Natural killer cell (primary cell): ENCODE data around the gene CCL14. TPM values are rescaled to one million over a fixed set of nuclear protein-coding genes. Genes with fewer than 3 reads are reported as not detected.

Experiments
- ATAC-seq, 3 donors: fragments of 150-1000 bp in 2 of 3; fragments of 200-7000 bp in 1 of 3; cut with Tn5 transposase; 1 replicate in 1 of 3; 2 replicates in 2 of 3; pipeline ENCODE4 v1.10.0; 2021; ENCODE audit warnings: mild to moderate bottlenecking in 2 of 3, moderate library complexity in 2 of 3
- DNase-seq, 2 donors: peaks; one replicate each; pipeline versions ENCODE4 v3.0.0 to v3.0.0-alpha.2; 2013 to 2021; ENCODE audit warnings: mixed read lengths in 1 of 2
- H3K27ac ChIP-seq: one replicate; pipeline ENCODE4 v1.5.1; 2013; ENCODE audit warnings: mild to moderate bottlenecking, low read length
- H3K27me3 ChIP-seq: one replicate; pipeline ENCODE4 v1.6.1; 2013; ENCODE audit warnings: low read length; ENCODE audit not compliant: control insufficient read depth, insufficient read depth
- H3K36me3 ChIP-seq: one replicate; pipeline ENCODE4 v1.6.1; 2013; ENCODE audit warnings: low read length; ENCODE audit not compliant: control insufficient read depth, insufficient read depth
- H3K4me1 ChIP-seq: one replicate; pipeline ENCODE4 v1.6.1; 2013; ENCODE audit warnings: low read length; ENCODE audit not compliant: control insufficient read depth, insufficient read depth
- H3K4me3 ChIP-seq: one replicate; pipeline ENCODE4 v1.5.1; 2013; ENCODE audit warnings: low read length
- H3K9me3 ChIP-seq: one replicate; pipeline ENCODE4 v1.6.1; 2013; ENCODE audit warnings: low read length; ENCODE audit not compliant: control insufficient read depth, insufficient read depth
- H3K27ac Mint-ChIP-seq, 2 donors: one replicate each; pipeline ENCODE4 v1.8.0; 2022; ENCODE audit warnings: mild to moderate bottlenecking in 2 of 2, mixed read lengths in 2 of 2, moderate library complexity in 1 of 2
- H3K27me3 Mint-ChIP-seq, 2 donors: one replicate each; pipeline ENCODE4 v1.8.0; 2022; ENCODE audit warnings: low read depth in 2 of 2, mixed read lengths in 2 of 2
- H3K36me3 Mint-ChIP-seq: one replicate; pipeline ENCODE4 v1.8.0; 2022; ENCODE audit warnings: mixed read lengths
- H3K4me1 Mint-ChIP-seq, 2 donors: one replicate each; pipeline ENCODE4 v1.8.0; 2022; ENCODE audit warnings: mixed read lengths in 2 of 2
- H3K4me3 Mint-ChIP-seq: one replicate; pipeline ENCODE4 v1.8.0; 2022; ENCODE audit warnings: mild to moderate bottlenecking, moderate library complexity, mixed read lengths
- H3K9me3 Mint-ChIP-seq, 2 donors: one replicate each; pipeline ENCODE4 v1.8.0; 2022; ENCODE audit warnings: mixed read lengths in 2 of 2
- CTCF ChIP-seq: fragments of 200-600 bp; IDR thresholded peaks from one replicate; pipeline ENCODE4 v1.8.0; 2022; ENCODE audit warnings: antibody characterized with exemption
- WGBS: methylation state at CpG from one replicate; pipeline ENCODE4 v1.1.7; 2013; ENCODE audit warnings: missing lambda C conversion rate; ENCODE audit not compliant: insufficient coverage; 5-methylcytosine and 5-hydroxymethylcytosine counted together
- intact Hi-C: fragments of 100-400 bp; cut with micrococcal nuclease; formaldehyde crosslinking; loops from one replicate; pipeline ENCODE4 v1.14.2; 2022
- total RNA-seq, 4 donors: library from RNA; stranded (reverse); fragments of 120-200 nt in 1 of 4; gene quantifications; one replicate each; pipeline versions ENCODE4 v1.2.3 to v1.2.4, GENCODE V29; 2013 to 2022

Gene CCL14
- total RNA-seq, 3 donors from 2014 or later (not counting 1 experiment from before 2014, with no cell fraction given) = not detected

DNA sequence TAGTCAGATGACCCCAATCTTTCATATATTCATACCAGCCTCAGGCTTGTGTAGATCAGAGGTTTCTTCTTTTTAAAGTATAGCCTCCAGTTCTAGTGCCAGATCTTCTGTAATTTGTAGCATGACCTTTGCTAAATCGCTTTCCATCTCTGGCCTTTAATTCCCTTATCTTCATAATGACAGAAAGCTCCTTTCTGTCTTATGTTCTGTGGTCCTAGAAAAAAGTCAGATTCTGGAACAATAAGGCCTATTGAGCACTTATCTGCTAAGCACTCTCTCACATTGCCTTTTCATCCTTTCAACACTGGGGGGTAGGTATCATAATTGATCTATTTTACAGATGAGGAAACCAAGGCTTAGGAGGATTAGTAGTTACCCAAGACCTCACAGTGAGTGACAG, 14.5 kb downstream of the CCL14 start:
- no peaks in the 10 kb centered on the region for H3K27me3 Mint-ChIP-seq
- Histone ChIP-seq H3K4me1 (peaks cover 13% of the 10 kb centered on the region), H3K4me3 (no peak overlapping the region), H3K27ac (no peak overlapping the region), H3K36me3 (no peaks in the 10 kb centered on the region), H3K27me3 (no peaks in the 10 kb centered on the region), H3K9me3 (no peaks in the 10 kb centered on the region)
- H3K36me3 Mint-ChIP-seq = no peaks in the 10 kb centered on the region
- no peaks in the 10 kb centered on the region for H3K9me3 Mint-ChIP-seq
- no peak overlapping the region for H3K27ac Mint-ChIP-seq
- H3K4me1 Mint-ChIP-seq = peaks cover 19 to 32% of the 10 kb centered on the region in 2 donors
- no peak for TF ChIP-seq CTCF
- no peak overlapping the region for H3K4me3 Mint-ChIP-seq
- DNase-seq (no peak), ATAC-seq (no peak)
- WGBS = 100% methylated on average over 1 of the region's 1 CpG
- intact Hi-C loops = no loop called here

DNA sequence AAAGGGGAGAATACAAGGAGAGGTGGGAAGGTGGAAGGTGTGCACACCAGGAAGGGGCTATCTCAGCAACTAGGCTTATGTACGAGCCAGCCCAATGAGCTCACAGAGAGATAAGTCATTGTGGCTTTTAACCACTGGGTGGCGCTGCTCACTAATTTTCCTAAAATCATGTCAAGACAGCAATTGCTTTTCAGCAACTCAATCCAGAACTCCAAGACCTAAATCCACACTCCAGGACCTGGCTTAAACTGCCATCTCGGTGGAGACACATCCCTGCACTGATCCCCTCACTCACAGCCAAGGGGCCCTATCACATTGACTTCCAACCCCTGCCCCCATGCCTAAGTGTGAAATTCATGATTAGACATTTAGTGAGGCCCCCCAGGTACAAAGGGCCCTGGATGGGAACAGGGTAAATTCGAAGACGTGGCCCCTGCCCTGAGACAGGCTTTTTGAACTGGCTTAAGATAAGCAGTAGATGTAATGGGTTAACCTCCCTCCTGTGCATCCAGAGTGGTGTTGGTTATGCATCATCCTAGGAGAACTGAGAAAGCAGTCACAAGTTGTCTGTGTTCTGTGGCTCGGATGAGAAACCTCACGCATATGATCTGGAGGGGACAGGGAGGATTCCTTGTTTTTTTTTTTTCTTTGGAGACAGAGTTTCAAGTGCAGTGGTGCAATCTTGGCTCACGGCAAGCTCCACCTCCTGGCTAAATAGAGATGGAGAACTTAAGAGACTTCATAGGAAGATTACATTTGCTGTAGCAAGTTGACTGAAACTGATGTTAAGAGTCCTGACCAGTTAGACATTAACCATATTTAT, 16.8 kb downstream of the CCL14 start:
- Histone ChIP-seq H3K9me3 (no peaks in the 10 kb centered on the region), H3K4me1 (peaks cover 8% of the 10 kb centered on the region), H3K36me3 (no peaks in the 10 kb centered on the region), H3K27me3 (no peaks in the 10 kb centered on the region), H3K27ac (no peak overlapping the region), H3K4me3 (no peak overlapping the region)
- WGBS = 49% methylated on average over 8 of the region's 8 CpGs
- peak; percentile 73 to 85 for DNase-seq
- intact Hi-C loops = loop anchor here (1.0 to 2.0 kb wide), 2 partner anchors 180 to 513 kb away; no protein-coding TSS in a partner anchor
- Mint-ChIP-seq H3K27me3 (no peaks in the 10 kb centered on the region), H3K27ac (peak overlapping the region in 1 of 2 donors; percentile 78), H3K9me3 (no peaks in the 10 kb centered on the region), H3K4me3 (peak overlapping the region; percentile 28), H3K36me3 (no peaks in the 10 kb centered on the region), H3K4me1 (peaks cover 10 to 22% of the 10 kb centered on the region in 2 donors)
- ATAC-seq = peak; percentile 78 to 93 (median 88)
- TF ChIP-seq CTCF = peak; percentile 81

DNA sequence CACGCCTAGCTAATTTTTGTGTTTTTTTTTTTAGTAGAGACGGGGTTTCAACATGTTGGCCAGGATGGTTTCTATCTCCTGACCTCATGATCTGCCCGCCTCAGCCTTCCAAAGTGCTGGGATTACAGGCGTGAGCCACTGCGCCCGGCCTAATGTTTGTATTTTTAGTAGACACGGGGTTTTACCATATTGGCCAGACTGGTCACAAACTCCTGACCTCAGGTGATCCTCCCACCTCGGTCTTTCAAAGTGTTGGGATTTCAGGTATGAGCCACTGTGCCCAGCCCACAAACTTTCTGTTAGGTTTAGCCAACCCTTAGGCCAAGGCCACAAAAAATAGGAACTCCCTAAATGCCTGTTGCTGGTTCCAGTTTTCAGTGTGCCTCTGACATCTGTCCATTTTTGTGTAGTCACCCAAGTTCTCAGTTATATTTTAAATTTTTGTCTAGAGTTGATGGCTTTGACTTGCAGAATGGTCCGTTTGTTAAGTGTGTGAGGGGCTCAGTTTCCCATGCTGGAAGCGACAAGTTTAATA, 17.9 kb downstream of the CCL14 start:
- Histone ChIP-seq H3K27ac (no peak overlapping the region), H3K27me3 (no peaks in the 10 kb centered on the region), H3K9me3 (no peaks in the 10 kb centered on the region), H3K4me1 (peaks cover 8% of the 10 kb centered on the region), H3K36me3 (no peaks in the 10 kb centered on the region), H3K4me3 (no peak overlapping the region)
- Mint-ChIP-seq H3K9me3 (no peaks in the 10 kb centered on the region), H3K4me1 (peaks cover 10 to 16% of the 10 kb centered on the region in 2 donors), H3K36me3 (no peaks in the 10 kb centered on the region), H3K4me3 (no peak overlapping the region), H3K27me3 (no peaks in the 10 kb centered on the region), H3K27ac (no peak overlapping the region)
- intact Hi-C loops = loop anchor here (1.0 to 2.0 kb wide), 2 partner anchors 181 to 514 kb away; no protein-coding TSS in a partner anchor
- ATAC-seq (no peak), DNase-seq (no peak)
- TF ChIP-seq CTCF = no peak
- WGBS = 73% methylated on average over 10 of the region's 10 CpGs
